Kidney capillary endothelial cell (primary cell): ENCODE data around the gene PEX14.

Experiments used
- DNase-seq: peaks from one replicate; pipeline ENCODE4 v3.0.0-alpha.2; 2018; ENCODE audit warnings: low spot score

The PEX14 gene

DNA sequence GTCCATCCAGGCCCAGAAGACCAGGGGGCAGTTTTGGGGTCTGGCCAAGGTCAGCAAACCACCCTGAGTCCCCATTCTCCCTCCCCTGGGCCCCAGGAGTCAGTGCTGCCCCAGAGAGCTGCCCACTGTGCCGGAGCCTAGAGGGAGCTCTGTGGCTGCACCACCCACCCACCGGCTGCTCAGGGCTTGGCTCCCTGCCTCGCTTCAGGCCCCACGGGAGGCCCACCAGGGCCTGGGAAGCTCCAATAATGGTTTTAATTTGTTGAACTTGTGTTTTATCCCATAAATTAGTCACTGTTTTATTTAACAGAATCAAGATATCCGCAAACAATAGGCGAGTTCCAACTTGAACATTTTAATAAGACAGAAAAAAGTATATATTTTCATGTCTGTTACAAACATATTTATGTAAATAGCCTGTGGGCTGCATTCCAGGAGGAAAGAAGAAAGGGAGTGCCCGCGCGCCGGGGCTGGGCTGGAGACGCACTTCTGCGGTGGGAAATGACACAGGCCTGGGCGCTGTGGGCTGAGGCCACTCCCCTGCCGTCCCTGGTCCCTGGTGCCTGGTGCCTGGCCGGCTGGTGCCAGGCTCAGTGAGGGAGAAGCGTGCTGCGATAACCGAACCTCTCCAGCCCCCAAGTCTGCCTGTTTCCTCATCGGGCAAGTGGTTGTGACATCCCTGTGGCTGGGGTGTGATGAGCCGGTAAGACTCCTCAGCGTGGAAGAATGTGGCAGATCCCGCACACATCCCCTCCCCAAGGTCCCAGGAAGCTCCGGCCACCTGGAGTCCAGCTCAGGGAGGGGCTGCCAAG is 160.5 kb downstream of the PEX14 start:
- DNase-seq, result no peak

DNA sequence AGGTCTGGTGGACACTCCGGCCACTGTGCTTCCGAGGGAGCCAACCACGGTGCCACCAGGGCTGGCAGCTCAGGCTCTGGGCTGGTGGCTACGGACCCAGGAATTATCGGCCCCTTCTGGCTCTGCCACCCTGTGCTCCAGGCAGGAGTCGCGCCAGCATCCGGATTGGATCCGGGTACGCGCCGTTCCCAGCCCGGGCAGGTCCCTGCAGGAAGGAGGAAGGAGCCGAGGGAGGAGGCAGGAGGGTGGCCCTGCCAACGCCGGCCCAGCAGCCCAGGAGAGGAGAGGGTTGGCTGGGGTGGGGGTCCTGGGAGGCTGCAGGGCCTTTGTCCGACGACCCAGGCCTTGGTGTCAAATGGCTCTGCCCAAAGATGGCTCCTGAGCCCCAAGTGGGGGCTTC is 161.2 kb downstream of the PEX14 start:
- DNase-seq, result no peak

DNA sequence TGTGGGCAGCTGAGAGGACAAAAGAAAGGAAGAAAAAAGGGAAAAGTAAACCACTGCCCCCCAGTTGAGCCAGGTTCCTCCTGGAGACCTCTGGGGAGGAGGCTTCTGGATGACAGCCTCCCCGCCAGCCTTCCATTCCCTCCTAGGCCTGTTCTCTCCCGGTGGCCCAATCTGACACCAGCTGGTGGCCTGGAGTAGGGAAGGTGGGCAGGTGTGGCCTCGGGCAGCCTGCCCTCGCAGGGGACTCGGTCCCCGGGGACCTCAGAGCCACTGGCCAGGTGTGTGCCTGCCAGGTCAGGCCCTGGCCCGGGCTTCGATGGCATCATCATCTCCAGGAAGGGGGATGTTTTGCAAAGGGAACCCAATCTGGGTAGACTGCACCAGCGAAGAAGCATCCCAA is 162.7 kb downstream of the PEX14 start:
- no peak for DNase-seq

DNA sequence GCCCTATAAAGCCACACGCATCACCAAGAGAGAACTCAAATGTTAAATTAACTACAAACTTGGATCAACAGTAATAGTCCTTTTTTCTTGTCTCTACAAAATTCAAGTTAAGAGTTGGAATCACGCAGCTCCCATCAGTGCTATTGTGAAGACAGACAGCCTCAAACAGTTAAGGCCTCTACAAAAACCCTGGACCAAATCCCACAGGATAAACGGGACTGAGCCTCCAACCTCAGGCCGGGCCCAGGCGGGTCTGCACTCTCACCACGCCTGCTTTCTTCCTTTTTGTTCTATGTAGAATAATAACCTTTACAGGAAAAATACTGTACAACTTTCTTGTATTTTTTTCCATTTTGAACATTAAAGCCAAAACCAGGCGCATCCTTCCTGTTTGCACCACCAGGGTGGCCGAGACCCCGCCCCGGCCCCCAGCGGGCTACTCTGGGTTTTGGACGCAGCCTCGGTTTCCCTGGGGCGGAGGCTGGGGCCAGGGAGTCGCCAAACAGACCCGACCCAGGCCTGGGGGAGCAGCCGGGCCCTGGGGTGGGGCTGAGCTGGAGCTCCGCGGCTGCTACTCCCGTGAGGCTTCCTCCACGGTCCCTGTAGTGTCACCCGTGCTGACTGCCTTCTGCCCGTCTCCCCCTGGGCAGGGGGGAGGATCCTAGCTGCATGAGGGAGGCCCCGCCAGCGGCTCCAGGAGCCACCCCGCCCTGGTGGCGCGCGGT is 163.2 kb downstream of the PEX14 start:
- DNase-seq, result no peak

DNA sequence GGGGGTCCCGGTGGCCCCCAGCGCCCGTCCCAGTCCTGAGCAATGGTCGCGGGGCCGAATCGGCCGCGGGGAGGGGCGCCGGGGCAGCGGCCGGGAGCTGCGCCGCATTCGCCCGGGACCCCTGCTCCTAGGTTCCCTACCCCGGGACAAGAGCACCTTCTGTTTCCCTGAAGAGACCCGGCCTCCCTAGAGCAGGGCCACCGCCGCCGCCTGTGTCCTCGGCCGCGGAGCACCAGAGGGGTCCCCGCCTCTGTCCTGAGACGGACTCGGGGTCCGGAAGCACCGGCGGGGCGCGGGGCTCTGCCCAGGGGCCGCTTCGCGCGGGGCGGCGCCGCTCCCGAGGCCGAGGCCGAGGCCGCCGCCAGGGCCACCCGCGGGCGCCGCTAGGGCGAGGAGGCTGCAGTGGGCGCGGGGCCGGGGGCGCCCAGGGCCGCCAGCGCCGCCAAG is 163.8 kb downstream of the PEX14 start:
- DNase-seq, result no peak

DNA sequence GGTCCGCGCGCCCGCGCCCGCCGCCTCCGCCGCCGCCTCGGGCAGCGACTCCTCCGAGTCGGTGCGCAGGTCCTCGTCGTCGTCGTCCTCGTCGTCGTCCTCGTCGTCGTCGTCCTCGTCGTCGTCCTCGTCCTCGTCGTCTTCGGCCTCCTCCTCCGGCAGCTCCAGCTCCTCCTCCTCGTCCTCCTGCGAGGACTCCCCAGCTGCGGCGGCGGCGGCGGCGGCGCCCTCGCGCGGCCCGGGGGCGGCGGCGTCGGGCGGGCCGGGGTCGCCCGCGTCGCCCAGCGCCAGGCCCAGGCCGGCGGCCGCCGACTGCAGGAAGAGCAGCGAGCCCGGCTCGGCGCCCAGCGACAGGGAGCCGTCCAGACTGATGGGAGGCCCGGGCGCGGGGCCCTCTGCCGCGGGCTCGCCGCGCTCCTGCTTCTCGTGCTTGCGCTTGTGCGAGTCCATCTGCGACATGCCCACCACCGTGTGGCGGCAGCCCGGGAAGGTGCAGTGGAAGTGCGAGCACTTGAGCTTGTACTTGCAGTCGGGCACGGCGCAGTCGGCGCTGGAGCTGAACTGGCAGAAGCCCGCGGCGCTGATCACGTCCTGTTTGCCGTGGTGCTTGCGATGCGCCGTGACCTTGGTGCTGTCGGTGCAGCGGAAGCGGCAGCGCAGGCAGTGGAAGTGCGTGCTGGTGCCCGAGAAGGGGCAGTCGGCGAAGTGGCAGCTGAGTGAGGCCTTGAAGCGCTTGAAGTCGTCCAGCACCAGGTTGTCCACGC is 164.4 kb downstream of the PEX14 start:
- DNase-seq, result peak; percentile 31

DNA sequence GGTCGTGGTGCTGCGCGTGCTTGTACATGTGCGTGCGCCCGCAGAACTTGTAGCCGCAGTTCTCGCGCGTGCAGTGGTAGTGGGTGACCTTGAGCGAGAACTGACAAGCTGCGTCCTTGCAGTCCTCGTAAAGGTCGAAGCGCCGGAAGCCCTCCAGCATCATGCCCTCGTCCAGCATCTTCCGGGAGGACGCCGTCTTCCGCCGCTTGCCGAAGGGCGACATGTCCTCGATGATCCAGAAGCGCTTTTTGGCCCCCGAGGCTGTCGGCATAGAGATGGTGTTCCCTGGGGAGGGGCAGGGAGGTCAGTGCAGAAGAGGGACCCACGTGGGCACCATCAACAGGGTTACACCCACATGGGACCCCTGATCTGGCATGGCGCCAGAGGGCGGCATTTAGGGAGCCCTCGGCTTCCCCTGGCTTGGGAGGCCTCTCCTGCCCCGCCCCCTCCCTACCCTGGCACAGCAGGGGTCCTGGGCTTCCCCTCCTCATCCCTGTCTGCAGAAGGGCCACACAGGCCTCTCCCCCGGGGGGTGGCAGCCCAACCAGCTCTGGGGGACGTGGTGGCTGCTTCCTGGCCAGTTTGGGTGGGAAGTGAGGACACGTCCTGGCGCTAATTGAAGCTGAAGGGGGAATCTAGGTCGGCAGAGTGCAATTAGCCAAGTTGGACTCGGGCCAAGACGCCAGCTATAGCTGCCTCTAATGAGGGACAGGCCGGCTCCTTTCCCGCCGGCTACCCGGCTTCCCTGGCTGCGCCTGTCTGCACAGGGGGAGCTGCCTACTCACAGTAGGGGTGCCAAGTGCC is 165.2 kb downstream of the PEX14 start:
- no peak for DNase-seq

DNA sequence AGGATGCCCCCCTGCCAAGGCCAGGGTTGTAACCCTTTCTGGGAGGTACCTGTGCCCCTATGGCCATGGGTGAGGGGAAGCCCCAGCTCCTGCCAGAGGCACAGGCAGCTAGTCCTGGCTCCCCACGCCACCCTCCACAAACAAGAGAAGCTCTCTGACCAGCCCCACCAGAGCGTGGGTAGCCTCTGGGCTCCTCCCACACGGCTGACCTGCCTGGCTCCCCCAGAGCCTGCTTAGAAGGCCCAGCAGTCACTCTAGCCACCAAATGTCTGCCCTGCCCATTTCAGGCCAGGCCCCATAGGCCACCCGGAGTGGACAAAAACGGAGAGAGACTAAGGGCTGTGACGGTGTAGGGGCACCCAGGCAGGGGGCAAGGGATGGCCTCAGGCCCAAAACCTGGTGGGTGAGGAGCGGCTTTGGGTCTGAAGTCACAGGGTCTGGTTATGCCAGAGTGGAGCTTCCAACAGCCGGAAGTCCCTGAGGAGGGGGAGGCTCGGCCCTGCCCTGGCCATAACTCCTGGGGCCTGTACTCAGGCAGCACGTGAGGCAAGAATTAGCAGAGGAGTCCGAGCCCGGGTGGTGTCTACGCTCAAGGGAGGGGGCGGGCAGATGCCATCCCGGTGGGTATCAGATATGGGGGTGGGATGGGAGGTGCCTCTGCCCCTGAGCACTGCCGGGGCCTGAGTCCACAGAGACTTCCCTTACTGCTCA is 166.2 kb downstream of the PEX14 start:
- no peak for DNase-seq

DNA sequence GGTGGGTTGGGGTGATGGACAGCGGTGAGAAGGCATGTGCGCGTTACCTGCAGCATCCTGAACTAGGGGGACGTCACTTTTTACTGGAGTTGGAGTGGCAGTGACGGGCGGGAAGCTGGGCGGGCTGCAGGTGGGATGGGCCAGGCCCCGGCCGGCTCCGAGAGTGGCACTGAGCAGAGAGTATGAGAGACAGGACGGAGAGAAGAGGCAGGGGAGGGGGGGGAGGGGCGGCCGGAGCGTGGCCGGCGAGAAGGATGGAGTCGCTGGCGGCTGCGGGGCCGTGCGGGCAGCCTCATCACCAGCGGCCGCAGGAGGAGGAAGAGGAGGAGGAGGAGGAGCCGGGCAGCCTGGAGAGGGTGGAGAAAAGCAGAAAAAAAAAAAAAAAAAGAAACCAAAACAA is 167.2 kb downstream of the PEX14 start:
- DNase-seq, result no peak

DNA sequence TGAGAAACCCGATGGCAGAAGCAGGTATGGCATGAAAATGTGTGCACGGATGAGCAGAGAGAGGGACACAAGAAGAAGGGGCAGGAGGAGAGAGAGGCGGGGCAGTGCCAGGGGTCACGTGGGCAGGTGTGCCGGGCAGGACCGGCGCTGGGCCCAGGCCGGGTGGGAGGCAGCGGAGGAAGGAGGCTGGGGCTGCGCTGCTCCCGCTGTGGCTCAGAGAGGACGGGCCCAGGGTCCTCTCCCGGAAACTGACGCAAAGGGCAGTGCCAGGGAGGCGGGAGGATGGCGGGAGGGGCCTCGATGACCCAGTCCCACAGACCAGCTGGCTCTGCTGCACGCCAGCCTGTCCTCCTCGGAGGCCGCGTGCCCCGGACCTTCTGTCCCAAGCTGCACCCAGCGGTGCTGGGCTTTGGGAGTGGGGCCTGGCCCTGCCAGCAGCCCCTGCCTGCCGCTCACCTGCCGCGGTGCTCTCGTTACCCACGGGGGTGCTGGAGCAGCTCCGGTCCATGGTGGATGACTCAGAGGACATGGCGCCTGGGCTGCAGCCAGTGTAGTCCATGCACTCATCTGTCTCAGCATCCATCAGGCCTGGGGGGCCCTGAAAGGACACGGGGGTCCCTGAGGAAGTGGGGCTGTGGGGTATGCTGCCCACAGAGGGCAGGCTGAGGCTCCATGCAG is 167.8 kb downstream of the PEX14 start:
- no peak for DNase-seq

DNA sequence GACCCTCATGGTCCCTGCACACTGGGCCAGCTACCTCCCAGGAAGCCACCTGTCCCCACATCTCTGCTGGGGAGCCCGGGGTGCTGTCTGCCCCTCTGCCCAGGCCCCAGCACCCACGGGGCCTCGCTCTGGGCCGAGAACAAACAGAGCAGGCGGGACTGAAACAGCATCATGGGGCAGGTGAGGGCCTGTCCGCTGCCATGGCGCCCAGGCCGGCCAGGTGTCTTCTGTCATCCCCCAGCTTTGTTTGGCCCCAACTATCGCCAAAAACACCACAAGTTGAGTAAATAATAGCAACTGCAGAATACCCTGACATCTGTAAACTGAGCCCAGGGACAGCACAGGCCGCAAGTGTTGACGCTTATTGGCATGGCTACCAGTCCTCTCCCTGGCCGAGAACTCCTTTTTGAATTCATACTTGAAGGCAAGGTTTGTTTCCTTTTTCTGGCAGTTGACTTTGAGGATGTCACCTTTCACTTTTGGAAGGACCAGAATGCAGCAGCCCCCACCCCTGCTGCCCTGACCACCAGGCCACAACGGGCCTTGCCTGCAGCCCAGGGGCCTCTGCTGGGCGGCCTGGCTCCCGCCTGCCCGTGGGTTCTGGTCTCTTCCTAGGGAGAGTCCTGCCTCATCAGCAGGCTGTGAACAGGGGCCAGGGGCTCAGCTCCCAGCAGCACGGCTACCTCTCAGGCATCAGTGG is 169.0 kb downstream of the PEX14 start:
- DNase-seq, result no peak

DNA sequence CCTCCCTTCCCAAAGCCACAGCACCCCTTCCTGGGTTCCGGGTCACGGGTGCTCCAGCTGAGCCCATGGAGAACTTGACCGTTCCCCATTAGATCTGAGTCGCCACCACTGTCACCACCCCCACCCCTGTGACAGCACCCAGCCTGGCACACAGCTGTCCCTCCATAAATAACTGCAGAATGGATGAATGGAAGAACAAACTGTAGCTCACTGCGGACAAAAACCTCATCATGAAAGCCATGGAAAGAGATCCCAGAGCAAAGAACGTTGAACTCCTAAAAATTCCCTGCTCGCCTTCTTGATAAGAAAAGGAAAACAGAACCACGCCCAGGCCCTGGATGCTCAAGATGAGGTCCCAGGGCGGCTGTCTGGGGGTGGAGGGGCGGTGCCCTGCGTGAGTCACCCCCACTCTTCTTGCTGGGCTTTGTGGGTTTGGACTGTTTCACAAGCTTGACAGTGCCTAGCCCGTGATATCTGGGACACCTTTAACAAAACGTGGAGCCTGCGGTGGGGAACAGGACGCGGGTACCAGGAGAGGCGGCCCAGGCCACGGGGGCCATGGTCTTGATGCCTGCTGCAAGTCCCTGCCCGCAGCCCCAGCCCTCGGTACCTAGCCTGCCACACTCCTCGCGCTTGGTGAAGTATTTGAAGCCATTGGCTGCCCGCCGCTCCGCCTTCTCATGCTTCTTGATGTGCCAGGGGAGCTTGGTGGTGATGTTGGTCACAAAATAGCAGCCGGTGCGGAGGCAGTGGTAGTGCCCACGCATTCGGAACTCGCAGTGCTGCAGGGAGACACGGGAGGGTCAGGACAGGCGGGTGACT is 169.8 kb downstream of the PEX14 start:
- no peak for DNase-seq

DNA sequence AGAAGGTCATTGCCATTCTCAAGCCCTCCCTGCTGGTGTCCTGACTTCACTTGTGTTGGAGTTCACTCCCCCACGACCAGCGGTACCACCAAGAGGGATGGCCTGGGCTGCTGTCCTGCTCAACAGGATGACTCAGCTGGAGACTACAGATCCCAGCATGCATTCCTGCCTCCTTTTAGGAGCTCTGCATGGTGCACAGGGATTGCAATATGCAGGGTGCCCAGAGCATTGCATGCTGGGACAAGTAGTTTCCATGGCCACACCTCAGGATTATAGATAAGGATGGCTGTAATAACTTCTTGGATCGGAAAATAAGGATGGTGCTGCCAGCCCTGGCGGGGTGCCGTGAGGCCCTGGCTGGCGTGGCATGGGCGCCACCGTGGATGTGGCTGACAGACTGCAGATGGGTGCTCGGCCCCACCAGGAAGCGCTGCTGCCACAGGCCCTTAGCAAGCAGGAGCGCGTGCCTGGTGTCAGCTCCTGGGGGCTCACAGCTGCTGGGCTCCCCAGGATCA is 171.7 kb downstream of the PEX14 start:
- DNase-seq, result peak; percentile 23

DNA sequence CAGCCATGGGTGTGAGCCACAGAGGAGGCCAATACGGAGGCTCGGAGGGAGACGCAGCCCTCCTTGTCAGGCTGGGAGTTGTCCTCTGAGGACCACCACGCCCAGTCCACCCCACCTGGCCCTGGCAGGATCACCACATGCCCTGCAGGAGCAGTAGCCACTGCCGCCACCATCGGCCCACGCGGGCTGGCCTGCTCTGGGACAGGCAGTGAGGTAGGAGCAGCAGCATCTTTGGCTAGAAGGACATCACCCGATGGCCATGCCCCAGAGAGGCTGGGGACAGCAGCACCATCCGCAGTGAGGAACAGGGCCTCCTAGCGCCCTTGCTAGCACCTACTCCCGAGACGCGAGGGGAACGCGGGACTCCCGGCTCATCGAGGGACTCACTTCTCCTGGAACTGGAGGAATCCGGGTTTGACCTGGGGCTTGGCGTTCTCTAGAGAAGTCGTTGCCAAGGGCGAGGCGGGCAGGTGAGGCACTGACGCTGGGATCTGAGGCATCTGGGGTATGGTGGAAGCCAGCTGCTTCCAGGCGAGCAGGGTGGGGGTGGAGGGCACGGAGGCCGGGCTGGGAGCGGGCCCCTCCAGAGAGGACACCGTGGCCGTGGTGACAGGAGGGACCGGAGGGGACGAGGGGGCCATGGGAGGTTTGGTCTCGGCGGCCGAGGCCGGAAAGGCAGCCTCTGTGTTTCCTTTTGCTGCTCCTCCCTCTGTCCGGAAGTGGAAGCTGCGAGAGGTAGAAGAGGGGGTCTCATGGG is 172.8 kb downstream of the PEX14 start:
- no peak for DNase-seq

DNA sequence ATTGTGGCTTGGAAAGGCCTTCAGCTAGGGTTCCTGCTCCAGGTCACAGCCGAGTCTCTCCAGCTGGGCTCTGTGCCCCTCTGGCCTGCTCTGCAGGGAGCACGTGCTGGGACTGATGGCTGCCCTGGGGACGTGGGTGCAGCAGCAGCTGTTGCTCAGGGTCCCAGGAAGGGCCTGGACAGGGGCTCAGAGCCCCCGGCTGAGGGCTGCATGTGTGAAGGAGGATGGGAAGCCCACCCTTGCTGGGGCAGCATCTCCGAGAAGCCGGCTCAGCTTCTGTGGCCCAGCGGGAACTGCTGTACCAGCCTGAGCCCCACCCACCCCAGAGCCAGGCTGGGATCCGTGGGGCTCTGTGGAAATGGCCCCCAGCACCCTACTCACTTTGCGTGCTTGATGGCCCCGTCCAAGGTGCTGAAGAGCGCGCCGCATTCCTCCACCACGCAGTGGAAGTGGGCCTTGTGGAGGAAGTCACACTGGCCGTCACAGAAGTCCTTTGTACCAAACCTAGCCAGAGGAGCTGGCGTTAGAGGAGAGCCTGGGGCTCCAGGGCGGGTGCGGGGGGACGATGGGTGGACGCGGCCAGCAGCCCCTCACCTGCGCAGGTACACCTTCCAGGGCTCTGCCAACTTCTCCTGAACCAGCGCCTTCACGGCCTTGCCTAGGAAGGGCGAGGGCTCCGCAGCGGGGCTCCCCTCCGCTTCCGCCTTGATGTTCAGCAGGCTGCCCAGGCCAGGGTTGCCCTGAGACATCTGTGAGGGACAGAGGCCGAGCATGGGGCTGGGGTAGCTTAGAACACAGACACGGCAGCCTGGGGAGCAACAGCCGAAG is 174.2 kb downstream of the PEX14 start:
- DNase-seq, result no peak

DNA sequence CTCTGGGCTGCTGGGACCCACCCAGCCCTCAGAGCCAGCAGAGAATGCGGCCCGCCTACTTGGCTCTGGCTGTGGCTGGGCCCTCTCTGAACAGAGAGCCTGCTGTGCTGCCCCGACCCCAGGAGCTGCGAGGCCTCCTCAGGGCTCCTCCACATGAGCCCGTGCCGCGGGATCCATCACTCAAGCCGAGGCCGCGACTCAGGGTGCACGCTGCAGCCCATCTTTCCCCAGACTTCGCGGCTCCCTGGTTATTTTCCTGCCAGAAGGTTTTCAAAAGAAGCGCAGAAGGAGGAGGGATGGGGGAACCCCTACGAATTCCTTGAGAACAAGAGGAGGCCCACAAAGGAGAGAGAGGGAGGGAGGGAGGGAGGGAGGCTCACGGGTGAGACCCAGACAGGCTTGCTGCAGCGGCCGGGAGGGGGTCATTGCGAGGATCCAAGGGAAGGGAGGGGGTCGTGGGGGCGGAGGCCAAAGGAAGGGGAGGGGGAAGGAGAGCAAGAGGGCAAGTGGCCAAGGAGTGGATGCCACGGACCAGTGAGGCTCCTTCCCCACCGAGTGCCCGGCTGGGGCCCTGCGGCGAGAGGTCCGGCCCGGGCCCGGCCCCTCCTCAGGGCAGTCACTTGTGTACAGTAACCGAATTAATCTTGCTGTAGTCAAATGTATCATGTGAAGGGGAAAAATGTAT is 174.9 kb downstream of the PEX14 start:
- no peak for DNase-seq
